HG03565 (cell line): ENCODE measurements around the gene CREB3L2.
A peak's percentile ranks its signal among the peaks of the same experiment; 100 is the strongest.
"Not testable (repeated sequence)": the region's sequence is repeated elsewhere in the genome, so short reads cannot be mapped to it uniquely, and the experiment has no call there.

ENCODE experiments used
- ATAC-seq: cut with Tn5 transposase; IDR thresholded peaks from one replicate; pipeline ENCODE4 v1.9.1; 2021; ENCODE audit warnings: mild to moderate bottlenecking, moderate library complexity; ENCODE audit not compliant: unreplicated experiment

Gene CREB3L2

GRCh38 chr7:137989590-137989989 lies 12.3 kb downstream of the CREB3L2 start:
- no peak for ATAC-seq

GRCh38 chr7:137989094-137989493 lies 12.8 kb downstream of the CREB3L2 start:
- ATAC-seq: no peak

- ATAC-seq: peak; percentile 56
Observed at GRCh38 chr7:137987968-137988367, 13.9 kb downstream of the CREB3L2 start.

GRCh38 chr7:137987563-137987962 lies 14.3 kb downstream of the CREB3L2 start:
- ATAC-seq: no peak

- no peak for ATAC-seq
Observed at GRCh38 chr7:137987018-137987349, 14.9 kb downstream of the CREB3L2 start.

GRCh38 chr7:137986252-137987017 lies 15.5 kb downstream of the CREB3L2 start:
- ATAC-seq: no peak

GRCh38 chr7:137985897-137986251 lies 16.0 kb downstream of the CREB3L2 start:
- ATAC-seq: peak; percentile 32

GRCh38 chr7:137985253-137985896 lies 16.5 kb downstream of the CREB3L2 start:
- peak; percentile 31 for ATAC-seq

GRCh38 chr7:137984181-137985041 lies 17.5 kb downstream of the CREB3L2 start:
- ATAC-seq: no peak

- no peak for ATAC-seq
Observed at GRCh38 chr7:137983323-137984008, 18.4 kb downstream of the CREB3L2 start.

GRCh38 chr7:137982394-137982793 lies 19.5 kb downstream of the CREB3L2 start:
- not testable (repeated sequence) for ATAC-seq

- ATAC-seq: peak; percentile 53
Observed at GRCh38 chr7:137981668-137982067, 20.2 kb downstream of the CREB3L2 start.

- no peak for ATAC-seq
Observed at GRCh38 chr7:137981175-137981574, 20.7 kb downstream of the CREB3L2 start.

- no peak for ATAC-seq
Observed at GRCh38 chr7:137980308-137980707, 21.6 kb downstream of the CREB3L2 start.

- ATAC-seq: no peak
Observed at GRCh38 chr7:137978464-137979237, 23.2 kb downstream of the CREB3L2 start.

- ATAC-seq: no peak
Observed at GRCh38 chr7:137977173-137977572, 24.7 kb downstream of the CREB3L2 start.

- ATAC-seq: no peak
Observed at GRCh38 chr7:137976696-137977095, 25.2 kb downstream of the CREB3L2 start.

- no peak for ATAC-seq
Observed at GRCh38 chr7:137976232-137976631, 25.7 kb downstream of the CREB3L2 start.

- no peak for ATAC-seq
Observed at GRCh38 chr7:137975768-137976167, 26.1 kb downstream of the CREB3L2 start.

GRCh38 chr7:137975221-137975620 lies 26.7 kb downstream of the CREB3L2 start:
- peak; percentile 85 for ATAC-seq
